ENCODE data around the gene CSTF3.

The CSTF3 gene

GRCh38 chr11:33040033-33040861 is 121.0 kb downstream of the CSTF3 start:
- no peak for DNase-seq

GRCh38 chr11:33039274-33040032 is 121.8 kb downstream of the CSTF3 start, which contains the start of gene TCP11L1:
Gene TCP11L1, plus strand, starts transcription at chr11:33039572. Its CDS starts 4,202 bp downstream, at chr11:33043774.
- peak; percentile 96 for DNase-seq

GRCh38 chr11:33035011-33035410 is 126.3 kb downstream of the CSTF3 start:
- DNase-seq: no peak

Data from right forelimb (tissue), 1 donor.